ENCODE measurements around the gene ARMH1. TPM values are rescaled to one million over a fixed set of nuclear protein-coding genes. Genes with fewer than 3 reads are reported as not detected.

The ARMH1 gene
- total RNA-seq, result 100 to 1,000 TPM; 128 to 140 TPM

DNA sequence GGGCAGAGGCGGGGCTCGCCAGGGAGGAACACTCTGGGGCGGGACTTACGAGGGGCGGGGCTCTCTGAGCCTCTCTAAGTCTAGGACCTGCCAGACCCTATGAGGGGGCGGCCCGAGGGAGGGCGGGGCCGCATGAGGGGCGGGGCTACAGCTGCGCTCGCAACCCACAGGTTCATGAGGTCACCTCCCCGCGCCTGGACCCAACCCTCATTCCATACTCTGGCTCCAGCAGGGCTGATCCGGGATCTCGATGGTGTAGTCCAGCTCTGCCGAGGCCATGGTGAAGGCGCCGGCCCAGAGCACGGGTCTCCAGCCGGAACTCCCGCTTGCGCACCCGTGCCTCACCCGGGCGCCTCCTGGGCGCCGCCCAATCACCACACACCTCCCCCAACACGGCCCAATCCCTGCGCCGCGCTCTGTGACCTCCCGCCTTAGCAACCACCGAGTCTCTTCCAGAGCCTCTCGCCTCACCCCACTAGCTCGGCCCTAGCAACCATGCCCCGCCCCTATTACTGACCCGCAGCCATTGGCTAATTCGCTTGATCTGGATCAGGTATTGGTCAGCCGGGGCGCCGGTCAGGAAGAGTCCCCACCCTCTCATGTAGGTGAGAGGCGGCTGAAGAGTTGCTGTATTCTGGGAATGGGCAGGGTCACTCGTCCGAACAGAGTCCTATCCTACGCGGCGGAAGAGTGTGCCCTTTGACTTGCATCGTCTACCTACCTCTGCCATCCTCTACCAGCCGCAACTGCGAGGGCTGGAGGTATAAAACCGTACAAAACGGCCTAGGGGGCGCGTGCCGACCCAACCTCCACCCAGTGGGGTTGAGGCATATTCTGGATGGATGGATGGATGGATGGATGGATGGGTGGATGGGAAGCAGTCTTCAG, at the start of gene ARMH1, which contains the start of gene TMEM53:
ARMH1 (plus strand) TSS at position 602 of the 888 bp plus-strand sequence. CDS start 14,984 bp downstream, outside the sequence.
TMEM53 (minus strand) TSS at position 369 of the 888 bp plus-strand sequence; CDS start at position 279, 90 bp downstream.

DNA sequence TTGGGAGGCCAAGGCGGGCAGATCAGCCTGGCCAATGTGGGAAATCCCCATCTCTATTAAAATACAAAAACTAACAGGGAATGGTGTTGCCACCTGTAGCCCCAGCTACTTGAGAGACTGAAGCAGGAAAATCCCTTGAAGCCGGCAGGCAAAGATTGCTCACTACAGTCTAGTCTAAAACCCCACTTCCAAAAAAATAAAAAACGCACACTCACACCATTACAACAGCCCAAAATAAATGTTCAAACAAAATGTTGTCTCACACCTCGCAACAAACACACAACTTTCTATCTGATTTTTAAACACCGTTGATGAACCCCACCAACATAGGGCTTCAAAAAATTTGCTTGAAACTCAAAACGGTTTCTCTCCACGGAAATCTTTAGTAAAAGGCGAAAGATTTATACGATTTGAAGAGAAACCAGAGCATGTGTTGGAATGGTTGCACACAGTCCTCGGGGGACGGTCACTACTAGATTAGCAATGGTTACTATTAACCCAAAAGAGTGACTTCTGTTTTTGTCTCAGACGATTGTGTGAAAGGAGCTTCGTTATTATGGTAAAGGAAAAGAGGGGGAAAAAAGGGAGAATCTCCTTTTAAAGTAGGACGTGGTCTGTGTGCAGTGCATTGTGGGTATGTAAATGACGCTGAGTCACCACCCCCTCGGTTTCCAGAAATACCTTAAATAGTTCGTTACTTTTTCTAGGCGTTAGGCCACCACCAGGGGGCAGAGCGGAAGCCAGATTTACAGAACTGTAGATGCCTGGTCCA, 56.4 kb downstream of the ARMH1 start, which contains the start of gene RNU5D-1:
RNU5D-1 (minus strand) TSS at position 430 of the 772 bp plus-strand sequence.

DNA sequence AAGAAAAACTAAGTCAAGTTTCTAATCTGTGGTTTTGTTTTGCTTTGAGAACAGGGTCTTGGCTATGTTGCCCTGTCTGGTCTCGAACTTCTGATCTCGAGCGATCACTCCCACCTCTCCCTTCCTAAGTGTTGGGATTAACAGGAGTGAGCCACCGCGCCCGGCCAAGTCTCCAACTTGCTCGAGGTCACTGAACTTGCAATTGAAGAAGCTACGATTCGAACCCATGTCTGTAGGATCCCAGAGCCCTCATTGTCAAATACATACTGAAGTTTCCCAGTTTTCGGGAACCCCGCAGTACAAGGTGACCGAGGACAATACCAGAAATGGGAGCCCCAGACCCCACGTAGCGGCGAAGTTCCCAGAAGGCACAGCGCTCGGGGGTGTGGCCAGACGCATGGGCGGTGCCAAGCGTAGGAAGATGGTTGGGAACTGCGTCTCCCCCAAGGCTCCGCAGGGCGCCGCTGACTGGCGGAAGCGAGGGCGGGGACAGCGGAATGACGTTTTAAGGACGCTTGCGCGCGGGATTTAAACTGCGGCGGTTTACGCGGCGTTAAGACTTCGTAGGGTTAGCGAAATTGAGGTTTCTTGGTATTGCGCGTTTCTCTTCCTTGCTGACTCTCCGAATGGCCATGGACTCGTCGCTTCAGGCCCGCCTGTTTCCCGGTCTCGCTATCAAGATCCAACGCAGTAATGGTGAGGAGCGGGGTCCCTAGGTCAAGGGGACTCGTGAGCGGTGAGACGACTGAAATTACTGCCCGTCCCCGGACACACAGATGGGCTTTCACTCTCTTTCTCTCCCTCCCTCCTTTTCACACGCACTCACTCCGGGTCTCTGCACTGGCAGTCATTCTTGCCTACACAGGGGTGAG, 65.0 kb downstream of the ARMH1 start, which contains the start of gene KIF2C:
KIF2C (plus strand) TSS at position 531 of the 872 bp plus-strand sequence; CDS start at position 627, 96 bp downstream.

Other genes with a start within 250 kb of the ARMH1 start
- 1 to 10 TPM; 2.9 to 3.2 TPM for gene TMEM53, start 233 bp upstream of the ARMH1 start, total RNA-seq
- gene RNU5D-1, start 56.5 kb downstream of the ARMH1 start, total RNA-seq, result not detected
- gene KIF2C, start 65.1 kb downstream of the ARMH1 start, total RNA-seq, result 10 to 100 TPM; 75.3 to 81.8 TPM
- gene RPS8, start 100.8 kb downstream of the ARMH1 start, total RNA-seq, result 1,000 to 10,000 TPM; 2,911 to 2,923 TPM
- gene BEST4, start 113.5 kb downstream of the ARMH1 start, total RNA-seq, result under 1 TPM; 0.65 to 0.78 TPM
- gene PLK3, start 125.7 kb downstream of the ARMH1 start, total RNA-seq, result 10 to 100 TPM; 69.8 to 72.4 TPM
- gene DYNLT4, start 132.6 kb downstream of the ARMH1 start, total RNA-seq, result 1 to 10 TPM in 1 of 2 experiments, under 1 TPM in 1; 0.93 to 1.3 TPM
- 1 to 10 TPM; 7.3 to 8.5 TPM for gene BTBD19, start 133.8 kb downstream of the ARMH1 start, total RNA-seq
- under 1 TPM; 0.53 to 0.86 TPM for gene PTCH2, start 168.5 kb downstream of the ARMH1 start, total RNA-seq

All from activated naive CD4-positive, alpha-beta T cell treated with anti-CD3 and anti-CD28 coated beads, Interleukin-2, amount 10 ng/mL, durations not matched to agents 5 hours and 36 hours (primary cell).